H1 (cell line): ENCODE results near the gene CIDEA. TPM values are rescaled to one million over a fixed set of nuclear protein-coding genes. Genes with fewer than 3 reads are reported as not detected.

ENCODE experiments used
- CTCF ChIA-PET: fragments of 300-600 bp; sonication (Branson Sonifier 250); formaldehyde crosslinking; loops from one replicate; lab custom pipeline; 2021; ENCODE audit not compliant: partially characterized antibody; lab: Charles Lee
- POLR2A ChIA-PET: fragments of 300-600 bp; sonication (Branson Sonifier 250); formaldehyde crosslinking; loops from one replicate; lab custom pipeline; 2021; ENCODE audit warnings: inconsistent platforms; ENCODE audit not compliant: partially characterized antibody; lab: Charles Lee
- DNase-seq, 2 experiments: peaks; one replicate each; pipeline versions ENCODE4 v3.0.0 to v3.0.0-alpha.2; 2010 to 2022; ENCODE audit warnings: low spot score in 2 of 2, low read depth in 1 of 2, mixed read lengths in 1 of 2
- FAIRE-seq: peaks from 2 replicates; lab custom pipeline; 2011; peaks lifted over from hg19 to GRCh38; lab: Jason Lieb, UNC
- H2AFZ ChIP-seq: 2 replicates; pipeline ENCODE4 v1.8.1; 2012; ENCODE audit warnings: low read length, inconsistent platforms
- H2AK5ac ChIP-seq: 2 replicates; pipeline ENCODE4 v1.6.1; 2013; ENCODE audit warnings: low read depth, low read length
- H2BK120ac ChIP-seq: replicated peaks from 2 replicates; pipeline ENCODE3; 2013; ENCODE audit warnings: low read depth, low read length, inconsistent platforms
- H2BK12ac ChIP-seq: 2 replicates; pipeline ENCODE4 v1.6.1; 2013; ENCODE audit warnings: low read depth, low read length
- H2BK15ac ChIP-seq: 2 replicates; pipeline ENCODE4 v1.6.1; 2013; ENCODE audit warnings: low read length
- H2BK20ac ChIP-seq: 2 replicates; pipeline ENCODE4 v1.6.1; 2013; ENCODE audit warnings: low read length
- H2BK5ac ChIP-seq: 2 replicates; pipeline ENCODE4 v1.6.1; 2013; ENCODE audit warnings: low read depth, low read length
- H3K14ac ChIP-seq: 2 replicates; pipeline ENCODE4 v1.6.1; 2013; ENCODE audit warnings: inconsistent platforms; ENCODE audit not compliant: insufficient read length
- H3K18ac ChIP-seq: 2 replicates; pipeline ENCODE4 v1.6.1; 2013; ENCODE audit warnings: low read length; ENCODE audit errors: extremely low read depth
- H3K23ac ChIP-seq: 2 replicates; pipeline ENCODE4 v1.6.1; 2013; ENCODE audit warnings: inconsistent platforms; ENCODE audit not compliant: insufficient read length
- H3K23me2 ChIP-seq: 2 replicates; pipeline ENCODE4 v1.6.1; 2013; ENCODE audit warnings: low read depth, low read length
- H3K27ac ChIP-seq: 2 replicates; pipeline ENCODE4 v1.6.1; 2011; ENCODE audit warnings: low read depth, low read length, inconsistent platforms
- H3K27me3 ChIP-seq, 4 experiments: replicated peaks in 1 of 4; 1 replicate in 1 of 4; 2 replicates in 3 of 4; pipeline versions ENCODE4 v1.6.1 to v1.8.1; 2011 to 2013; ENCODE audit warnings: low read length in 3 of 4, mild to moderate bottlenecking in 3 of 4, inconsistent platforms in 2 of 4, mixed read lengths in 2 of 4, moderate library complexity in 1 of 4; ENCODE audit not compliant: control insufficient read depth in 3 of 4, insufficient read depth in 3 of 4; ENCODE audit errors: extremely low read depth in 1 of 4
- H3K36me3 ChIP-seq, 4 experiments: 2 replicates each; pipeline versions ENCODE4 v1.6.1 to v1.8.1; 2011 to 2013; ENCODE audit warnings: mild to moderate bottlenecking in 4 of 4, low read length in 3 of 4, moderate library complexity in 2 of 4, control low read depth in 1 of 4, inconsistent platforms in 1 of 4; ENCODE audit not compliant: insufficient read depth in 4 of 4, control insufficient read depth in 2 of 4
- H3K4ac ChIP-seq: replicated peaks from 2 replicates; pipeline ENCODE3; 2013; ENCODE audit warnings: low read length, low read depth, mixed read lengths, inconsistent platforms; ENCODE audit not compliant: insufficient read length
- H3K4me1 ChIP-seq, 4 experiments: replicated peaks in 1 of 4; 1 replicate in 1 of 4; 2 replicates in 3 of 4; pipeline versions ENCODE4 v1.6.1 to v1.8.1; 2011 to 2013; ENCODE audit warnings: low read length in 3 of 4, inconsistent platforms in 2 of 4, mixed read lengths in 1 of 4; ENCODE audit not compliant: insufficient read depth in 4 of 4, control insufficient read depth in 3 of 4
- H3K4me2 ChIP-seq, 2 experiments: 2 replicates each; pipeline versions ENCODE4 v1.6.1 to v1.8.1; 2011 to 2013; ENCODE audit warnings: low read depth in 2 of 2, low read length in 2 of 2, control low read depth in 1 of 2, inconsistent platforms in 1 of 2, mild to moderate bottlenecking in 1 of 2; ENCODE audit not compliant: insufficient read depth in 1 of 2
- H3K4me3 ChIP-seq, 4 experiments: fragments of 200-600, 300-600 bp in 1 of 4; sonication (generic), shearing (Covaris generic), sonication (Bioruptor Twin) in 1 of 4; 2 replicates each; pipeline versions ENCODE4 v1.5.1 to v1.8.1; 2011 to 2016; ENCODE audit warnings: low read length in 4 of 4, low read depth in 3 of 4, control low read depth in 2 of 4, inconsistent platforms in 2 of 4, mild to moderate bottlenecking in 2 of 4, mixed read lengths in 1 of 4, moderate library complexity in 1 of 4; ENCODE audit not compliant: insufficient read depth in 2 of 4; ENCODE audit errors: extremely low read depth in 1 of 4
- H3K56ac ChIP-seq: replicated peaks from 2 replicates; pipeline ENCODE3; 2013; ENCODE audit warnings: low read depth, mild to moderate bottlenecking, mixed read lengths, low read length, inconsistent platforms; ENCODE audit not compliant: insufficient read length
- H3K79me1 ChIP-seq: 2 replicates; pipeline ENCODE4 v1.6.1; 2013; ENCODE audit warnings: low read depth, low read length, control low read depth
- H3K79me2 ChIP-seq, 2 experiments: 2 replicates each; pipeline versions ENCODE4 v1.6.1 to v1.8.1; 2012 to 2013; ENCODE audit warnings: low read length in 2 of 2, mild to moderate bottlenecking in 2 of 2, inconsistent platforms in 1 of 2; ENCODE audit not compliant: insufficient read depth in 2 of 2, control insufficient read depth in 1 of 2
- H3K9ac ChIP-seq, 4 experiments: replicated peaks in 1 of 4; 1 replicate in 1 of 4; 2 replicates in 3 of 4; pipeline versions ENCODE4 v1.6.1 to v1.8.1; 2011 to 2013; ENCODE audit warnings: low read depth in 3 of 4, low read length in 3 of 4, control low read depth in 2 of 4, mild to moderate bottlenecking in 2 of 4, moderate library complexity in 2 of 4, inconsistent platforms in 1 of 4; ENCODE audit errors: extremely low read depth in 1 of 4
- H3K9me3 ChIP-seq, 2 experiments: 2 replicates each; pipeline versions ENCODE4 v1.6.1 to v1.8.1; 2012 to 2013; ENCODE audit warnings: mild to moderate bottlenecking in 2 of 2, moderate library complexity in 2 of 2, control low read depth in 1 of 2, inconsistent platforms in 1 of 2, low read depth in 1 of 2, low read length in 1 of 2, mixed read lengths in 1 of 2; ENCODE audit not compliant: insufficient read depth in 2 of 2
- H4K20me1 ChIP-seq, 2 experiments: replicated peaks in 1 of 2; 2 replicates each; pipeline versions ENCODE3 to v1.8.1; 2011 to 2013; ENCODE audit warnings: inconsistent platforms in 2 of 2, low read length in 2 of 2, mild to moderate bottlenecking in 1 of 2; ENCODE audit not compliant: insufficient read depth in 2 of 2, control insufficient read depth in 1 of 2
- H4K5ac ChIP-seq: 2 replicates; pipeline ENCODE4 v1.6.1; 2013; ENCODE audit warnings: low read length, low read depth, mixed read lengths, inconsistent platforms; ENCODE audit not compliant: insufficient read length
- H4K8ac ChIP-seq: 2 replicates; pipeline ENCODE4 v1.8.0; 2013; ENCODE audit warnings: mild to moderate bottlenecking, moderate library complexity, low read length, inconsistent platforms; ENCODE audit not compliant: insufficient read depth; ENCODE audit errors: extremely low read depth
- H4K91ac ChIP-seq: replicated peaks from 2 replicates; pipeline ENCODE3; 2013; ENCODE audit warnings: low read length, mixed read lengths, inconsistent platforms; ENCODE audit not compliant: insufficient read length
- EZH2 ChIP-seq: fragments of 200-600 bp; sonication (generic); IDR thresholded peaks from 2 replicates; pipeline ENCODE4 v1.7.1; 2012; ENCODE audit warnings: low read depth, mild to moderate bottlenecking, moderate library complexity, low read length, inconsistent platforms; ENCODE audit not compliant: severe bottlenecking
- GTF2F1 ChIP-seq: IDR thresholded peaks from 2 replicates; pipeline ENCODE4 v1.6.1; 2012; ENCODE audit warnings: low read depth, low read length, improper control_type of control experiment, borderline replicate concordance
- JUN ChIP-seq: IDR thresholded peaks from 2 replicates; pipeline ENCODE4 v1.6.1; 2011; ENCODE audit warnings: low read depth, mild to moderate bottlenecking, improper control_type of control experiment, low read length
- JUND ChIP-seq: IDR thresholded peaks from 2 replicates; pipeline ENCODE4 v1.6.1; 2011; ENCODE audit warnings: mild to moderate bottlenecking, improper control_type of control experiment, low read length
- RAD21 ChIP-seq, 2 experiments: IDR thresholded peaks in 1 of 2; conservative IDR thresholded peaks in 1 of 2; 2 replicates each; pipeline ENCODE4 v1.6.1; 2011; ENCODE audit warnings: low read depth in 2 of 2, low read length in 2 of 2, improper control_type of control experiment in 1 of 2, inconsistent platforms in 1 of 2, mild to moderate bottlenecking in 1 of 2, moderate library complexity in 1 of 2
- RNF2 ChIP-seq: fragments of 200-900, 300-1000 bp; sonication (generic); IDR thresholded peaks from 2 replicates; pipeline ENCODE4 v1.7.1; 2016; ENCODE audit warnings: borderline replicate concordance, low read depth, mild to moderate bottlenecking, antibody characterized with exemption, low read length; ENCODE audit not compliant: poor library complexity, severe bottlenecking; ENCODE audit errors: missing control alignments
- SIRT6 ChIP-seq: IDR thresholded peaks from one replicate; pipeline ENCODE4 v1.7.1; 2012; ENCODE audit warnings: low read length, inconsistent platforms
- SP1 ChIP-seq: IDR thresholded peaks from 2 replicates; pipeline ENCODE4 v1.6.1; 2011; ENCODE audit warnings: low read depth, low read length
- WGBS, 2 experiments: shearing (Covaris generic) in 1 of 2; methylation state at CpG; one replicate each; pipeline versions ENCODE4 v1.1.6 to v1.1.7; 2013 to 2015; ENCODE audit warnings: low lambda C conversion rate in 2 of 2, mixed read lengths in 2 of 2, inconsistent platforms in 1 of 2, low coverage in 1 of 2, missing lambda C conversion rate in 1 of 2; ENCODE audit not compliant: insufficient replicate concordance in 2 of 2, insufficient coverage in 1 of 2, insufficient read length in 1 of 2; ENCODE audit errors: extremely low coverage in 1 of 2, missing lambda C conversion rate in 1 of 2; 5-methylcytosine and 5-hydroxymethylcytosine counted together
- polyA plus RNA-seq, 7 experiments: library from polyadenylated mRNA; depleted of rRNA in 3 of 7; stranded (reverse) in 5 of 7; unstranded in 2 of 7; fragments of >200 nt in 5 of 7; fragments of 200-250 nt in 2 of 7; gene quantifications; 1 replicate in 5 of 7; 2 replicates in 1 of 7; 4 replicates in 1 of 7; pipeline versions ENCODE4 v1.2.1 to v1.2.3, GENCODE V29; 2011 to 2013; ENCODE audit warnings: missing spikeins in 2 of 7, mixed read lengths in 2 of 7
- total RNA-seq: library from RNA; stranded (reverse); fragmentation: NEBNext Ultra II Directional; extraction: Animal tissue kit (Norgen Biotek cat#: 25700); gene quantifications from 2 replicates; pipeline ENCODE4 v1.2.1, GENCODE V29; 2021
- TF ChIP-seq, protein P1 (sequence below): IDR thresholded peaks from 2 replicates; pipeline ENCODE4 v1.6.1; 2012; ENCODE audit warnings: low read length, inconsistent platforms

The CIDEA gene
- total and polyA plus RNA-seq, 2 of the 8 experiments (the other 6 are each of a cell fraction or from before 2014, with no cell fraction given): not detected

DNA sequence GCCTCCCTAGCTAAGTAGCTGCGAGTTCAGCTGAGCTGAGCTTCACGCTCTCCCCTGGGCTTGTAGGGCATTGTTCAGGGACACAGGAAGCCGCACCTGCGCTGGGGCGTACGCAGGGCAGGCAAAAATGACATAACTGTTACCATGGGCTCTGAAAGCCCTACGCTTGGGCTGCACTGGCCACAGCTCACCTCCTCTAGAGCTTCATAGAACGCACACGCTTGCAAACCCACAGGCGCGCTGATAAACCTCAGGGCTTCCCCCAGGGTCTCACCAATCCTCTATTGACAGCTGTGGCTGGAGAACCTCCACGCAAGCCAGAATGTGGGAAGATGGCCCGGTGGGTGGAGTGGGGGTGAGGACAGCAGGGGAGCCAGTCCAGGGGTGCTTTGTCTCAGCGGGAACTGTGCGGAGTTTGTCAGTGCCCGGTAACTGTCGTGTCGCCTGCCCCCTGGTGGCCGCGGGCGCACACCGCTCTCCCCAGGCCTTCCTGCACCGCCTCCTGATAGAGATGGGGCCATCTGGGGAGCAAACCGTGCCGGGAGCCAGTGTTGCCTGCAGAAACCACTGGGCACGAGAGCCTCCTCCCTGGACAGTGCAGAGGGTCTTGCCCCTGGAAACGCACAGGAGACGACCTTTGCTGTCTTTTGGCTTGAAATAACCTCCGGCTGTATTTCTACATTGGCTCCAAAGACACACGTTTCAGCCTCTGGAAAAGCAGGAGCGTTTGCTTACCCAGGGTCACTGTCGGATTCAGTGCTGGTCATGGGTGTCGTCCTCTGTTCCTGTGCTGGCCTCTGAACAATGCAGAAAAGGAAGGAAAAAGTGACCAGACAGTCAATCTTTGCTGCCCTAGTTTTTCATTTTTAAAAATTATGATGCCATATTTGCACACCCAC lies 17.0 kb upstream of the CIDEA start:
- no peak overlapping the region for H3K23ac ChIP-seq
- H3K14ac ChIP-seq: no peak overlapping the region
- H3K79me2 ChIP-seq: no peaks in the 10 kb centered on the region
- ChIA-PET POLR2A (no interaction called here), CTCF (interaction anchor here (0.7 to 6.3 kb wide), 30 partner anchors 9 to 445 kb away, joined by 3 to 58 read pairs (median 4); partner anchors contain the start of genes AFG3L2, ANKRD62 and CIDEA)
- no peak overlapping the region for H4K91ac ChIP-seq
- H4K5ac ChIP-seq: no peak overlapping the region
- no peaks in the 10 kb centered on the region; a peak in 1 of 7 replicates for H3K4me1 ChIP-seq
- H3K18ac ChIP-seq: 0 out of 2 replicates have a peak overlapping the region, but pooled peaks have one; percentile 2
- H3K9me3 ChIP-seq: no peaks in the 10 kb centered on the region
- H2BK12ac ChIP-seq: no peak overlapping the region
- FAIRE-seq: no peak
- peak overlapping the region; percentile 99 for H2AFZ ChIP-seq
- no peak overlapping the region for H3K56ac ChIP-seq
- H3K9ac ChIP-seq: no peak overlapping the region
- H3K27ac ChIP-seq: no peak overlapping the region
- no peaks in the 10 kb centered on the region for H3K79me1 ChIP-seq
- WGBS, 2 experiments: 41% methylated on average over 30 of the region's 33 CpGs; no CpG with 5 or more reads in 1 of the 2 experiments
- no peak overlapping the region for H3K4ac ChIP-seq
- no peaks in the 10 kb centered on the region for H3K36me3 ChIP-seq
- H4K8ac ChIP-seq: no peak overlapping the region
- H3K23me2 ChIP-seq: no peaks in the 10 kb centered on the region
- DNase-seq: peak in 1 of 2 experiments; percentile 97
- no peaks in the 10 kb centered on the region for H4K20me1 ChIP-seq
- peak overlapping the region in 1 of 4 experiments; percentile 10; a peak in 1 of 8 replicates for H3K4me3 ChIP-seq
- H2BK15ac ChIP-seq: no peak overlapping the region
- no peak overlapping the region for H2BK20ac ChIP-seq
- H3K27me3 ChIP-seq: peaks cover 0 to 2% (median 0%) of the 10 kb centered on the region in 4 experiments; a peak in 1 of 7 replicates
- H2BK120ac ChIP-seq: no peak overlapping the region
- H2AK5ac ChIP-seq: no peak overlapping the region
- no peak overlapping the region for H2BK5ac ChIP-seq
- peak overlapping the region in 1 of 2 experiments; percentile 19; a peak in 1 of 4 replicates for H3K4me2 ChIP-seq
- TF ChIP-seq JUND (no peak), SP1 (no peak), JUN (no peak), GTF2F1 (no peak), RAD21 (IDR thresholded peaks at IDR 0.05 in 1 of 2, conservative IDR thresholded peaks at IDR 0.05 in 1 of 2; ENCODE audit: low read depth in 2 of 2, low read length in 2 of 2) (peak; percentile 70 to 80), RNF2 (no peak), EZH2 (no peak), SIRT6 (no peak)
- TF ChIP-seq, protein P1, sequence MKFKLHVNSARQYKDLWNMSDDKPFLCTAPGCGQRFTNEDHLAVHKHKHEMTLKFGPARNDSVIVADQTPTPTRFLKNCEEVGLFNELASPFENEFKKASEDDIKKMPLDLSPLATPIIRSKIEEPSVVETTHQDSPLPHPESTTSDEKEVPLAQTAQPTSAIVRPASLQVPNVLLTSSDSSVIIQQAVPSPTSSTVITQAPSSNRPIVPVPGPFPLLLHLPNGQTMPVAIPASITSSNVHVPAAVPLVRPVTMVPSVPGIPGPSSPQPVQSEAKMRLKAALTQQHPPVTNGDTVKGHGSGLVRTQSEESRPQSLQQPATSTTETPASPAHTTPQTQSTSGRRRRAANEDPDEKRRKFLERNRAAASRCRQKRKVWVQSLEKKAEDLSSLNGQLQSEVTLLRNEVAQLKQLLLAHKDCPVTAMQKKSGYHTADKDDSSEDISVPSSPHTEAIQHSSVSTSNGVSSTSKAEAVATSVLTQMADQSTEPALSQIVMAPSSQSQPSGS: no peak
